Sigmoid colon (tissue), 7 donors: ENCODE measurements around the gene CDH19. TPM values are rescaled to one million over a fixed set of nuclear protein-coding genes. Genes with fewer than 3 reads are reported as not detected.

Source experiments
- DNase-seq: peaks from one replicate; pipeline ENCODE4 v3.0.0-alpha.2; 2019
- H3K27ac ChIP-seq, 4 donors: fragments of 200-600 bp; sonication (generic); one replicate each; pipeline ENCODE4 v1.5.1; 2016 to 2019; ENCODE audit warnings: mild to moderate bottlenecking in 1 of 4
- H3K27me3 ChIP-seq, 3 donors: fragments of 200-600 bp; sonication (generic); one replicate each; pipeline ENCODE4 v1.5.1; 2019; ENCODE audit warnings: mild to moderate bottlenecking in 1 of 3
- H3K36me3 ChIP-seq, 4 donors: fragments of 200-600 bp; sonication (generic); one replicate each; pipeline ENCODE4 v1.5.1; 2016 to 2019
- H3K4me1 ChIP-seq, 4 donors: fragments of 200-600 bp; sonication (generic); one replicate each; pipeline ENCODE4 v1.5.1; 2017 to 2019
- H3K4me3 ChIP-seq, 4 donors: fragments of 200-600 bp; sonication (generic); one replicate each; pipeline ENCODE4 v1.5.1; 2017 to 2019; ENCODE audit warnings: mild to moderate bottlenecking in 2 of 4, moderate library complexity in 1 of 4
- H3K9me3 ChIP-seq, 4 donors: fragments of 200-600 bp in 3 of 4; sonication (generic) in 3 of 4; one replicate each; pipeline versions ENCODE4 v1.5.1 to v1.6.1; 2013 to 2019
- EP300 ChIP-seq, 4 donors: sonication (generic); formaldehyde crosslinking; IDR thresholded peaks; one replicate each; pipeline ENCODE4 v1.6.1; 2017; ENCODE audit warnings: antibody characterized with exemption in 4 of 4
- POLR2A ChIP-seq, 2 donors: fragments of 450-650 bp; IDR thresholded peaks; one replicate each; pipeline ENCODE4 v1.6.1; 2016; ENCODE audit warnings: antibody characterized with exemption in 2 of 2, mild to moderate bottlenecking in 2 of 2, moderate library complexity in 2 of 2
- POLR2AphosphoS5 ChIP-seq, 4 donors: sonication (generic); formaldehyde crosslinking; IDR thresholded peaks; one replicate each; pipeline ENCODE4 v1.6.1; 2017; ENCODE audit warnings: antibody characterized with exemption in 4 of 4
- WGBS, 2 donors: extraction: QIAGEN DNeasy Blood & Tissue Kit; methylation state at CpG; one replicate each; pipeline ENCODE4 v1.1.7; 2013; 5-methylcytosine and 5-hydroxymethylcytosine counted together
- intact Hi-C: fragments of 100-400 bp; cut with DNase I; formaldehyde crosslinking; loops from one replicate; pipeline ENCODE4 v1.15.1; 2023
- polyA plus RNA-seq, 3 donors: library from polyadenylated mRNA; stranded (reverse); fragments of 200-250 nt; gene quantifications; one replicate each; pipeline ENCODE4 v1.2.3, GENCODE V29; 2013
- total RNA-seq, 4 donors: library from RNA; depleted of rRNA; stranded (reverse); fragments of >200 nt; gene quantifications; one replicate each; pipeline ENCODE4 v1.1.0, GENCODE V29; 2016
- TF ChIP-seq, protein P1 (sequence below), 4 experiments: fragments of 450-650 bp in 3 of 4; fragments of 200-600 bp in 1 of 4; IDR thresholded peaks; one replicate each; pipeline ENCODE4 v1.5.1; 2016 to 2019; ENCODE audit warnings: antibody characterized with exemption in 4 of 4, mild to moderate bottlenecking in 3 of 4, moderate library complexity in 2 of 4
- donor health status: healthy with polysubstance abuse.
- donor health status: Bipolar disorder and iron deficiency.
- donor health status: healthy.

Gene CDH19
- total and polyA plus RNA-seq, 7 donors = 0.46 to 69.6 (median 21.2) TPM

DNA sequence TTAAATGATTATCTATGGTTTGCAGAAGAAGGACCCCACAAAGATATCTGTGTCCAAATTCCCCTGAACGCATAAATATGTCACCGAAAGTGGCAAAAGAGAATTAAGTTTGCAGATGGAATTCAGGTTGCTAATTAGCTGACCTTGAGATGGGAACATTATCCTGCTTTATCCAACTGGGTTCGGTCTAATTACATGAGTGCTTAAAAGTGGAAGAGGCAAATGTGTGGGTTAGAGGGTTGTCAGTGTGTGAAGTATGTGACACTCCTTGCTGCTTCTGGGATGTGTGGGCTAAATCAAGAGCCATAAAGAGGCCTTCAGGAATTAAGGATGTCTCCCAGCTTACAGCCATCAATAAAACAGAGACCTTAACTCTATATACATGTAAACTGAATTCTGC, 53.5 kb downstream of the CDH19 start:
- Histone ChIP-seq H3K27me3 (no peaks in the 10 kb centered on the region), H3K27ac (no peak overlapping the region), H3K9me3 (no peaks in the 10 kb centered on the region), H3K4me3 (no peak overlapping the region), H3K36me3 (no peaks in the 10 kb centered on the region), H3K4me1 (no peaks in the 10 kb centered on the region)
- WGBS, 2 donors = 82 to 88% methylated on average over 3 of the region's 3 CpGs
- DNase-seq = no peak
- TF ChIP-seq POLR2AphosphoS5 (IDR thresholded peaks at IDR 0.05) (no peak), EP300 (IDR thresholded peaks at IDR 0.05) (no peak), POLR2A (IDR thresholded peaks at IDR 0.05) (no peak)
- TF ChIP-seq, protein P1, sequence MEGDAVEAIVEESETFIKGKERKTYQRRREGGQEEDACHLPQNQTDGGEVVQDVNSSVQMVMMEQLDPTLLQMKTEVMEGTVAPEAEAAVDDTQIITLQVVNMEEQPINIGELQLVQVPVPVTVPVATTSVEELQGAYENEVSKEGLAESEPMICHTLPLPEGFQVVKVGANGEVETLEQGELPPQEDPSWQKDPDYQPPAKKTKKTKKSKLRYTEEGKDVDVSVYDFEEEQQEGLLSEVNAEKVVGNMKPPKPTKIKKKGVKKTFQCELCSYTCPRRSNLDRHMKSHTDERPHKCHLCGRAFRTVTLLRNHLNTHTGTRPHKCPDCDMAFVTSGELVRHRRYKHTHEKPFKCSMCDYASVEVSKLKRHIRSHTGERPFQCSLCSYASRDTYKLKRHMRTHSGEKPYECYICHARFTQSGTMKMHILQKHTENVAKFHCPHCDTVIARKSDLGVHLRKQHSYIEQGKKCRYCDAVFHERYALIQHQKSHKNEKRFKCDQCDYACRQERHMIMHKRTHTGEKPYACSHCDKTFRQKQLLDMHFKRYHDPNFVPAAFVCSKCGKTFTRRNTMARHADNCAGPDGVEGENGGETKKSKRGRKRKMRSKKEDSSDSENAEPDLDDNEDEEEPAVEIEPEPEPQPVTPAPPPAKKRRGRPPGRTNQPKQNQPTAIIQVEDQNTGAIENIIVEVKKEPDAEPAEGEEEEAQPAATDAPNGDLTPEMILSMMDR (IDR thresholded peaks at IDR 0.05) = no peak
- intact Hi-C loops = no loop called here

- H3K4me3 ChIP-seq = no peak overlapping the region
- no peaks in the 10 kb centered on the region for H3K27me3 ChIP-seq
- no peaks in the 10 kb centered on the region for H3K9me3 ChIP-seq
- H3K27ac ChIP-seq = no peak overlapping the region
- WGBS, 2 donors = 67 to 83% methylated on average over 3 of the region's 3 CpGs
- H3K36me3 ChIP-seq = no peaks in the 10 kb centered on the region
- intact Hi-C loops = no loop called here
- DNase-seq = no peak
- no peaks in the 10 kb centered on the region for H3K4me1 ChIP-seq
- TF ChIP-seq POLR2A (IDR thresholded peaks at IDR 0.05) (no peak), EP300 (IDR thresholded peaks at IDR 0.05) (no peak), POLR2AphosphoS5 (IDR thresholded peaks at IDR 0.05) (no peak)
- TF ChIP-seq, protein P1 (IDR thresholded peaks at IDR 0.05) = no peak
These were observed 55.1 kb downstream of the CDH19 start for GRCh38 chr18:66548747-66549146.

- Histone ChIP-seq H3K4me3 (no peak overlapping the region), H3K9me3 (no peaks in the 10 kb centered on the region), H3K4me1 (no peaks in the 10 kb centered on the region), H3K36me3 (no peaks in the 10 kb centered on the region), H3K27me3 (no peaks in the 10 kb centered on the region), H3K27ac (no peak overlapping the region)
- no peak for TF ChIP-seq EP300 (IDR thresholded peaks at IDR 0.05)
- TF ChIP-seq, protein P1 (IDR thresholded peaks at IDR 0.05) = no peak
- DNase-seq = no peak
- intact Hi-C loops = no loop called here
- WGBS, 2 donors = 81% methylated on average over 4 of the region's 4 CpGs
These were observed 69.8 kb downstream of the CDH19 start for GRCh38 chr18:66534110-66534509.

- 39 to 57% methylated on average over 1 of the region's 1 CpG for WGBS, 2 donors
- Histone ChIP-seq H3K27ac (no peak overlapping the region), H3K36me3 (no peaks in the 10 kb centered on the region), H3K9me3 (no peaks in the 10 kb centered on the region), H3K4me3 (no peak overlapping the region), H3K27me3 (no peaks in the 10 kb centered on the region), H3K4me1 (no peaks in the 10 kb centered on the region)
- intact Hi-C loops = no loop called here
- no peak for DNase-seq
- no peak for TF ChIP-seq POLR2A (IDR thresholded peaks at IDR 0.05)
These were observed 70.2 kb downstream of the CDH19 start for GRCh38 chr18:66533693-66534092.

- WGBS, 2 donors = 74 to 84% methylated on average over 18 of the region's 18 CpGs
- no peaks in the 10 kb centered on the region for H3K4me1 ChIP-seq
These were observed 80.5 kb downstream of the CDH19 start for GRCh38 chr18:66523219-66523991.

More at GRCh38 chr18:66523219-66523991, 80.5 kb downstream of the CDH19 start:
- DNase-seq = no peak
- H3K36me3 ChIP-seq = no peaks in the 10 kb centered on the region
- no peaks in the 10 kb centered on the region for H3K9me3 ChIP-seq
- intact Hi-C loops = no loop called here
- TF ChIP-seq POLR2AphosphoS5 (IDR thresholded peaks at IDR 0.05) = no peak
- TF ChIP-seq POLR2A (IDR thresholded peaks at IDR 0.05) = no peak
- TF ChIP-seq EP300 (IDR thresholded peaks at IDR 0.05) = no peak
- TF ChIP-seq, protein P1 (IDR thresholded peaks at IDR 0.05) = no peak
- H3K27ac ChIP-seq = no peak overlapping the region
- no peak overlapping the region for H3K4me3 ChIP-seq
- H3K27me3 ChIP-seq = no peaks in the 10 kb centered on the region
